Activated naive CD8-positive, alpha-beta T cell treated with anti-CD3 and anti-CD28 coated beads, Interleukin-2, amount 50 U/mL, for 16 hours (primary cell): Measurements from ENCODE around the gene CHRDL2.
"Not testable (repeated sequence)": the region's sequence is repeated elsewhere in the genome, so short reads cannot be mapped to it uniquely, and the experiment has no call there.

ENCODE experiments used
- DNase-seq: peaks from one replicate; pipeline ENCODE4 v3.0.0-alpha.2; 2020; ENCODE audit warnings: low read depth, low spot score

CHRDL2 gene

DNA sequence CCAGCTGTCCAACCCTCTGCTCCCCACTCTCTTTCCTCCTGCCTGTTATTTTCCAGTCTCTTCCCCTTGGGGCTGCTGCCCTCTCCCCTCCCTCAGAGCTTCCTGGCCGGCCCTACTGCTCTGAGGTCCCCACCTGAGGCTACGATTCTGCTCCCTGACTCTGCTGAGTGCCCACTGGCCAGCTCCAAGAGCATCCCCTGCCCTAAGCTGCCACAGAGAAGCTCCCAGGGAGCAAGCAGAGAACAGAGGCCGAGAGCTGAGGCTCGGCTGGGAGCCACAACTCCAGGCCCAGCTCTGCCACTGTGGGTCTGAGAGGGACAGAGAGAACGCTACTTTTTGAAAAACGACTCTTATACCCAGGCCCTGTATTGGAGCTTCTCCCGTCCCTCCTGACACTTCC is 61.1 kb downstream of the CHRDL2 start:
- DNase-seq: no peak

DNA sequence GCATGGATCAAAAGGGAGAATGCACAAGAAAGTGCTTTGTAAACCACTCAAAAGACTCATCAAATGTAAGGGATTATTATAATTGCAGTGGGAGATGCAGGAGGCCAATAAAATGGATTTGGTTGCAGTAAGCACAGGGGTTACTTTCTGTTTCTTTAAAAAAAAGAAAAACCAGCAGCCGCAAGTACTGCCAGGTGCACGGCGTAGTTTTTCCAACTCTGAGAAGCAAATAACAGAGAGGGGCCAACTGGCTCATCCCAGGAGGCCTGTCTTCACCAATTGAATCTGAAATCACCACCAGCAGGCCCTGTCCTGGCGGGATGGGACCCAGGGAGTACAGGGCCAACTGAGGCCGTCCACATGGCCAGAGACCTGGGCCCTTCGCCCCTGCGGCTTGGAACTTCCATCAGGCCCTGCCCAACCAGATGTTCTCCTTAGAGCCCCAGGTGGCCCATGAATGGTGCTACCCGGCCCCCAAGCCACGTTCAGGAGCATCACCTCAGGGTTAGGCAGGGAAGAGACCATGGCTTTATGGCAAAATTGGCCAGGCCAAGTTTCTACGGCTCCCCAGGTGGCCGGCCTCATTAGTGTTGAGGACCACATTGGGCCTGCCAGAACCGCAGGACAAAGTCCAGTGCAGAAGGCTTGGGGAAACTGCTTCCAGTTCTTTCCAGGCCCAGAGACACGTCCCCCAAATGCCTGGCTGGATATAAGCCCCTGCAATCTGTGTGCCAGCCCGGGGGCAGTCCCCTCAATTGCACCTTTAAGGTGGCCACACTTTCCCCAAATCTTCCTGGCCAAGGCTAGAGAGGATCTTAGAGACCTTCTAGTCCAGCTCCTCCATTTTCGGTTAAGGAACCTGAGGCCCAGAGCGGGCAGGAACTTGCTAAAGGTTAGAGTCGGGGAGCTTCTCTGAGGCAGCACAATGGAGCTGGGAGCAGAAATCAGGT is 61.7 kb downstream of the CHRDL2 start:
- DNase-seq: no peak

DNA sequence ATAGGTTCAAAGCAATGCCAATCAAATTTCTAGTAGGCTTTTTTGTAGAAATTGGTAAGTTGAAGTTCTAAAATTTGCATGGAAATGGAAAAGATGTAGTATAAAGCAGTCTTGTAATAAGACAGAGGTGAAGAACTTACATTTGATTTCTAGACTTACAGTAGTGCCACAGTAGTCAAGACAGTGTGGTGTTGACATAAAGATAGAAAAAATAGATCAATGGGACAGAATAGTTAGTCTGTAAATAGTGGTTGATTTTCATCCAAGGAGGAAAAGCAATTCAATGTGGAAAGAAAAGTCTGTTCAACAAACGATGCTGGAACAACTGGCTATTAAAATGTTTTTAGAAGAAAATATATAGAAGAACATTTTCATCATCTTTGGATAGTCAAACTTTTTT is 67.9 kb downstream of the CHRDL2 start:
- no peak for DNase-seq

DNA sequence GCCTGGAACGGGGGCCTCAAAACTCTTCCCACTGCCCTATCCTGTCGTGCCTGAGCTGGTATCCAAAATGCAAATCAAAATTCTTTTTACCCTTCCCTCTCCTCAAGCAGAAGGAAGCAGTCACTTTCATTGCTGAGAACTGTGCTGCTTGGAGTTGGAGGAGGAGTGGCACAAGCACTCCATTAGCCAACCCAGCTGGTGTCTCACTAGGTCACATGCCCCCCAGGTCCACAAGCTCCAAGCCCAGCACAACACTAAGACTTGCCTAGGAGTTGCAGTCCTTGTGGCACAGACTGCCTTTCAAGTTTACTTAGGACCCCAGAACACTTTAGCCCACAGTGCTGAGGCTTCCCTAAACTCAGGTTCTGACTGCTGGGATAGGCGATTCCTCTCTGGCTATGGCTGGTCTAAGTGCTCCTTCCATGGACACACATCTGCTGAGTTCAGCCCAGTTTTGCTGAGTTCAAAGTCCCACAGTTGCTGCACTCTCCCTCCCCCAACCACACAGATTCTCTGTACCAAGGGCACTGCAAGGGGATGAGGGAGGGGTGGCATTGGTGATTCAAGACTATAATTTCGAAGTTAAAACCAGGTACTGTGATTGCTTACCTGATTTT is 68.6 kb downstream of the CHRDL2 start:
- DNase-seq: no peak

DNA sequence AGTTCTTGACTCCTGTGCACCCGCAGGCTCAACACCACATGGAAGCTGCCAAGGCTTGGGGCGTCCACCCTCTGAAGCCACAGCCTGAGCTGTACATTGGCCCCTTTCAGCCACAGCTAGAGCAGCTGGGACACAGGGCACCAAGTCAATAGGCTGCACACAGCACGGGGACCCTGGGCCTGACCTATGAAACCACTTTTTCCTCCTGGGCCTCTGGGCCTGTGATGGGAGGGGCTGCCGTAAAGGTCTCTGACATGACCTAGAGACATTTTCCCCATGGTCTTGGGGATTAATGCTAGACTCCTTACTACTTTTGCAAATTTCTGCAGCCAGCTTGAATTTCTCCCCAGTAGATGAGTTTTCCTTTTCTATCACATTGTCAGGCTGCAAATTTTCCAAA is 72.1 kb downstream of the CHRDL2 start:
- not testable (repeated sequence) for DNase-seq

DNA sequence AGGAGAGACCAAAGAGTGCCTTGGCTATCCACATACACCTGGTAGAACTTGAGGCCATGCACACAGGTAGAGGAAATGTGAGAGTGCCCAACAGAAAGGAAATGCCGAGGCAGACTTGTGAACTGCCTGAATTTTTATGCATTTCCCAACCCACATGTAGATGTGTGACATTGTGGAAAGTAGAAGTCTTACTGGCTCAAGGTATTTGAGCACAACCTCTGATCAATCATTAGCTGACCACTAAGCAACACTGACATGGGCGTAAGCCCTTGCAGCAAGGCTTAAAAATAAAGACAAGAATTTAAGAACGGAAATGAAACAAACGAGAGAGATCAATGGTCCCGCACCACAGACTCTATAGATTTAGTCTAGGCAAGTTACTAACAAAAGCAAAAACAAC is 76.2 kb downstream of the CHRDL2 start:
- DNase-seq: no peak

DNA sequence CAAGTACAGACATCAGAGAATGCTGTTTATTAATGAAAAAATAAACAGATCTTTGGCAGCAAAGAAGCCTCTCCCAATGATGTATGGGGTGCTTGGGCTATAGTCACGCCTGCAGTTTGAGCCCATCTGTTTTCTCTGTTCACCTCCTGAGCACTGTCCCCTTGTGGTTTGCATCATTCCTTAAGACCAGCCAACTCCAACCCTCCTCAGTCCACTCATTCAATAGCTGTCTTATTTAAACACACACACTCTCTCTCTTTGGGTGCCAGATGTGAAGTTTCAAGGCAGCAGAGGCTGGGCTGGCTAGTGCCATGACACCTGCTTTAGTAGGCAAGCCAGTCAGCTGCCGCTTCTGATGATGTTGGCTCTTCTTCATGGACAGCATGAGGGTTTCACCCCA is 80.7 kb downstream of the CHRDL2 start:
- no peak for DNase-seq

DNA sequence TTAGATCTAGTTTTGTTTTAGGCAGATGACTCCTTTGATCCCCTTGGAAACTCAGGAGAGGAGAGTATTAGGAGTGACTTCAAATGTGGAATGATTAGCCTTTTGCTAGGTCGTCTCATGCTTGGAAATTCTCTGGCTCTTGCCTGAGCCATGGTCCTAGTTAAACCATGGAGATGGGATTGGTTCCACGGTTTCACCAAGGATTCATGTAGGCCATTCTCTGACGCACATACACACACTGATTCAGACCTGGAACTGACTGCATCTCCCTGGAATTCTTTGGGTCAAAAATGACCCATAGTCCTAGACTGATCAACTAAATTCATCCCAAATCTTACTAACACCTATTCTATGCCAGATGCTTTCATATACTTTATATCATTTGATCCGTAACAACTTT is 82.3 kb downstream of the CHRDL2 start:
- DNase-seq: no peak

DNA sequence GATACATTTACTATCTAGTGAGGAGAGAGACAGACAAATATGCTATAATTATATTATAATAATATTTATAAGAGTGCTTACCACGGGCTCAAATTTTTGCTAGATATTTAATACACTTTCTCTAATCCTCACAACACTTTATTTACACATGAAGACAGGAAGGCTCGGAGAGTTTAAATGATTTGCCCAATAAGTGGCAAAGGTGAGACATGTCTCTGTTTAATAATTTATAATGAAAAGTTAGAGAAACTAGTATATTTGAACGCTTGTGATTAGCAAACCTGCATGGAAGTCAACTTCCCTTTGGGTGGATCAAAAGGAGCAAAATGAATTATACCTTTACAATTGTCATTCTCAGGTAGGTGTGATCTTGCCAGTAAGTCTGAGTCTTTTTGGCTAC is 83.4 kb downstream of the CHRDL2 start:
- DNase-seq: no peak

DNA sequence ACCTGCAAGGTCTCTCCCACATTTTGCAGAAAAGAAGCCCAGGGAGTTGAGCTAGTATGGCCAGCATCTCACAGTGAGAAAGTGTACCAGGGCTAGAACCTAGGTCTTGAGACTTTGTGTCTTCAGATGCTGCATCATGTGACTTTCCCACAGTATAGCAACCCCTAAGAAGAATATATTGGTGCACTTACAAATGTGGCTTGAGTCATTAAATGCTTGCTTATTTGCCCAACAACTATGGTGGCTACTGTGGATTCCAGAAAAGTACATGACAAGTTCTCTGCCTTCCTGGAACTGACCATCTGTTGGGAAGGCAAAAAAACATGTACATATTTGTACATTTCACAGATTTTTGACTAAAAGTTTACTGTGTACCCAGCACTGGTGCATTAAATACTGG is 83.8 kb downstream of the CHRDL2 start:
- no peak for DNase-seq

DNA sequence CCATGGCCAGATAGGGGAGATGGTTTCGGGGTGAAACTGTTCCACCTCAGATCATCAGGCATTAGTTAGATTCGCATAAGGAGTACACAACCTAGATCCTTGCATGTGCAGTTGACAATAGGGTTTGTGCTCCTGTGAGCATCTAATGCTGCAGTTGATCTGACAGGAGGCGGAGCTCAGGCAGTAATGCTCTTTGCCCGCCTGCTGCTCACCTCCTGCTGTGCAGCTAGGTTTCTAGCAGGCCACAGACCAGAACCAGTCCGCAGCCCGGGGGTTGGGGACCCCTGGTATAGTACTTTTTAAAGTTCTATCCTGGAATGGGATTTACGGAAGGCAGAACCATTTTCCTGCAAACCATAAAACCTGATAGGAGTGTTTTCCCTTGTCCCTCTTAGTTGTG is 84.3 kb downstream of the CHRDL2 start:
- DNase-seq: no peak
